Bronchial epithelial cell (primary cell): ENCODE data around the gene TOP1. TPM values are rescaled to one million over a fixed set of nuclear protein-coding genes. Genes with fewer than 3 reads are reported as not detected.

ENCODE experiments used
- DNase-seq: peaks from one replicate; pipeline ENCODE4 v3.0.0-alpha.2; 2010; ENCODE audit warnings: low read depth
- FAIRE-seq: peaks from 2 replicates; lab custom pipeline; 2011; peaks lifted over from hg19 to GRCh38; lab: Jason Lieb, UNC
- H3K27me3 ChIP-seq: 2 replicates; pipeline ENCODE4 v1.5.1; 2011; ENCODE audit warnings: low read length; ENCODE audit not compliant: control insufficient read depth, insufficient read depth
- H3K36me3 ChIP-seq: 2 replicates; pipeline ENCODE4 v1.5.1; 2011; ENCODE audit warnings: low read length; ENCODE audit not compliant: control insufficient read depth, insufficient read depth
- H3K4me3 ChIP-seq: 2 replicates; pipeline ENCODE4 v1.5.1; 2011; ENCODE audit warnings: mild to moderate bottlenecking, low read depth, low read length, control low read depth
- total RNA-seq: library from RNA; depleted of rRNA; stranded (reverse); fragments of >200 nt; gene quantifications from 2 replicates; pipeline ENCODE4 v1.2.1, GENCODE V29; 2014
- TF ChIP-seq, protein P1 (sequence below): IDR thresholded peaks from 2 replicates; pipeline ENCODE4 v1.5.1; 2011; ENCODE audit warnings: mild to moderate bottlenecking, moderate library complexity, low read length, control low read depth, inconsistent platforms; ENCODE audit not compliant: insufficient read depth, severe bottlenecking

TOP1 gene
- total RNA-seq, 1 donor from 2014 or later, result 18.2 TPM

DNA sequence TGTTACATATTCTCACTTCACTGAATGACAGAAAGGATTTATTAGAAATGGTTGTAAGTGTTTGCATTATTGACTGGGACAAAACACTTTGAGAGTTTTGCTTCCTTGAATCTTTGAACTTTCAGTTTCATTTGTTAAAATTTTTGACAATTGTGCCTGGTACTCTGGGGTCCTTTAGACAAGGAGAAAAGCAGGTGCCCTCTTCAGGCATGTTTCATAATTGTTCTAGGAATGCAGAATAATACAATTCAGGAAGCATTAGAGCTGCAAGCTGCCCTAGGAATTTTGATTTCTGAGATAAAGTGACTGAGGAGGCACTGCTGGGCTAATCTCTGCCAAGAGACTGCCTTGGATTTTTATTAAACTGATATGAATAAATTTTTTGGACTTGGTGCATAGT, 49.7 kb downstream of the TOP1 start:
- DNase-seq (peak; percentile 40), FAIRE-seq (no peak)
- peaks cover 14% of the 10 kb centered on the region for H3K36me3 ChIP-seq
- TF ChIP-seq, protein P1, sequence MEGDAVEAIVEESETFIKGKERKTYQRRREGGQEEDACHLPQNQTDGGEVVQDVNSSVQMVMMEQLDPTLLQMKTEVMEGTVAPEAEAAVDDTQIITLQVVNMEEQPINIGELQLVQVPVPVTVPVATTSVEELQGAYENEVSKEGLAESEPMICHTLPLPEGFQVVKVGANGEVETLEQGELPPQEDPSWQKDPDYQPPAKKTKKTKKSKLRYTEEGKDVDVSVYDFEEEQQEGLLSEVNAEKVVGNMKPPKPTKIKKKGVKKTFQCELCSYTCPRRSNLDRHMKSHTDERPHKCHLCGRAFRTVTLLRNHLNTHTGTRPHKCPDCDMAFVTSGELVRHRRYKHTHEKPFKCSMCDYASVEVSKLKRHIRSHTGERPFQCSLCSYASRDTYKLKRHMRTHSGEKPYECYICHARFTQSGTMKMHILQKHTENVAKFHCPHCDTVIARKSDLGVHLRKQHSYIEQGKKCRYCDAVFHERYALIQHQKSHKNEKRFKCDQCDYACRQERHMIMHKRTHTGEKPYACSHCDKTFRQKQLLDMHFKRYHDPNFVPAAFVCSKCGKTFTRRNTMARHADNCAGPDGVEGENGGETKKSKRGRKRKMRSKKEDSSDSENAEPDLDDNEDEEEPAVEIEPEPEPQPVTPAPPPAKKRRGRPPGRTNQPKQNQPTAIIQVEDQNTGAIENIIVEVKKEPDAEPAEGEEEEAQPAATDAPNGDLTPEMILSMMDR, result peak; percentile 16
- no peaks in the 10 kb centered on the region for H3K27me3 ChIP-seq
- H3K4me3 ChIP-seq, result no peak overlapping the region

DNA sequence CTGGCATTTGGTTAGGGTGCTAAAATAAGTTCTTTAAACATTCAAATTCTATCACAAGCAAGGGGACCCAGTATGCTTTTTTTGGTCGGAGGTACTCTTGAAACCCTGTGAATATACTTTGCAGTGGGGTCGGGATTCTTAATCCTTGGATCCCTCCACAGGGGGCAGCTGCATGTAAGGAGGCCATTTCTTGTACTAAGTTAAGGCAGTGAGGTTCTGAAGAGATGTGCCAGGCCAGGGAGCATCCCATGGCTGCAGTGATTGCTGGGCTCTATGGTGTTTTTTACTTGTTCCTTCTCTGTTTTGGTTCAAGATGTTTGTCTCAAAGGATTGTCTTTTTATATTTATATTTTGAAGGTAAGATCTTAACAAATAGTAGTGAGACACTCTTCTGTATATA, 50.4 kb downstream of the TOP1 start:
- TF ChIP-seq, protein P1, result no peak
- H3K4me3 ChIP-seq, result no peak overlapping the region
- no peaks in the 10 kb centered on the region for H3K27me3 ChIP-seq
- H3K36me3 ChIP-seq, result peaks cover 14% of the 10 kb centered on the region
- FAIRE-seq, result no peak
- DNase-seq, result no peak

DNA sequence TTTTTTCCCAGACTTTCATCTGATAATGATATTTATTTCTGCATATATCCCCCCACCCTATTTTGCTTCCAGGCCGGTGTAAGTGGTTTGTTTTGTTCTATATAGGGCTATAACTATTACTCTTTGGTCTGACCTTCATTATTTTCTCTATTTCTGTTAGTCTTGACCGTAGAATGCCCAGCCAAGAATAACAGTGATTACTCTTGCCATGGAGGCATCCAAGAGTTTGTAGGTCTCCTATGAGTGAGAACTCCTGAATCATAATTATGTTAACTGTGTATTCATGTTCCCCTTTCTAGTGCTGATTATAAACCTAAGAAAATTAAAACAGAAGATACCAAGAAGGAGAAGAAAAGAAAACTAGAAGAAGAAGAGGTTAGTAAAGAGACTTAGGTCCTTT, 52.2 kb downstream of the TOP1 start:
- H3K36me3 ChIP-seq, result peaks cover 17% of the 10 kb centered on the region
- no peaks in the 10 kb centered on the region for H3K27me3 ChIP-seq
- DNase-seq (no peak), FAIRE-seq (no peak)
- TF ChIP-seq, protein P1, result no peak
- H3K4me3 ChIP-seq, result no peak overlapping the region

DNA sequence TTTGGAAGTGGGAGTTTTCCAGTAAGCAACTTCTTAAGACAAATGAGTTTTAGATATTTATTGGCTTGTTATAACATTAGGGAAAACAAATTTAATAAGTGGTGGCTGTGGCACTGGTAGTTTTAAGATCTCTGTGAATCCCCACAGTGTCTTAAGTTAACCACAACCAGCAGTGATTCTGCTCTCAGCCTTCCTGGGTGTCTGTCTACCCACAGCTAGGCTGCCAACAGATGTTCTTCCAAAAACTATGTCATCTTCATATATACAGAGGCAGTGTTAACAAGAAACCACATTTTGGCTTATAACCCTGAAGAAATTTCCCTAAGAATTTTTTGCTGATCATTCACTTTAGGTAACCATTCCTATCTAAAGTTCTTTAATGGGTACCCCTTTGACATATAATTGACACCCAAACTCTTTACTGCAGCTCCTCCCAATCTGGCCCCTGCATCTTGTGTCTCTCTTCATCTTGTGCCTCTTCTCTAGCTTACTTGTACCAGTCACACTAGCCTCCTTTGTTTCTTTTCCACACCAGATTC, 52.7 kb downstream of the TOP1 start:
- FAIRE-seq, result no peak
- Histone ChIP-seq H3K27me3 (no peaks in the 10 kb centered on the region), H3K36me3 (peaks cover 17% of the 10 kb centered on the region), H3K4me3 (no peak overlapping the region)
- TF ChIP-seq, protein P1, result no peak
- DNase-seq, result no peak

DNA sequence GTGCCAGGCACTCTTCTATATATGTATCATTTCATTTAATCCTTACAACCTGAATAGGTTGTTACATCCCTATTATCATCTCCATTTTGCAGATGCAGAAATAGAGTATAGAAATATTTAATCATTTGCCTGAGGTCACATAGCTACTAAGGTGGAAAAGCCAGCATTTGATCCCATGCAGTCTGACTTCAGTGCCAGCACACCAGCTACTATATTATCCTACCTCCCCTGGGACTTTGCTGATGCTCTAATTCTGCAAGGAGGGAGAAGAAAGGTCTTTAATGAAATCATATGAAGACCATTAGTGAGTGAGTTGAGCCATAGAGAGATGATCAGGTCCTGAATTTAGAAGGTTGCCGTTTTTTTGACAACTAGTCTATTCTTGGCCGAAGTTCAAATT, 53.7 kb downstream of the TOP1 start:
- H3K27me3 ChIP-seq, result no peaks in the 10 kb centered on the region
- no peak for DNase-seq
- TF ChIP-seq, protein P1, result no peak
- no peak overlapping the region for H3K4me3 ChIP-seq
- FAIRE-seq, result no peak
- peaks cover 15% of the 10 kb centered on the region for H3K36me3 ChIP-seq

DNA sequence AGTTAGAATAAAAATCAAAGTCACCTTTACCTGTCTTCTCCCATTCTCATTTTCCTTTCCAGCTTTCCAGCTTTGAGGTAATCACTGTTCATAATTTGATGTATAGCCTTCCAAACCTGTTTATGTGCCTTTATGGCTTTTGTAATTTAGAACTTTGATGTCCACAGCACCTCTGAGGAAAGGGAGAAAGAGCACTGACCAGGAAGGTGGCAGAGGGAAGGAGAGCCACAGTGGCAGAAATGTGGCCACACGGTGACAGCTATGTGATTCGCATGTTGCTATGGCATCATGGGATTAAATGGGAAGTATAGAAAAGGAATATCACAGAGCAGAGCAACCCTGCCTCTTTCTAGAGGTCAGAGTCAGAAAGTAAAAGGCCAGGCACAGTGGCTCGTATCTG, 57.0 kb downstream of the TOP1 start:
- DNase-seq, result no peak
- H3K4me3 ChIP-seq, result no peak overlapping the region
- H3K27me3 ChIP-seq, result no peaks in the 10 kb centered on the region
- no peak for FAIRE-seq
- peaks cover 9% of the 10 kb centered on the region for H3K36me3 ChIP-seq
- TF ChIP-seq, protein P1, result no peak
